Neuronal stem cell (in vitro differentiated cells): Measurements from ENCODE around the gene HAGH.

ENCODE experiments used
- DNase-seq: peaks from one replicate; pipeline ENCODE4 v3.0.0-alpha.2; 2013; ENCODE audit warnings: low spot score
- H2AFZ ChIP-seq: one replicate; pipeline ENCODE4 v1.6.1; 2013; ENCODE audit warnings: mild to moderate bottlenecking, low read length, inconsistent platforms
- H2AK5ac ChIP-seq: 2 replicates; pipeline ENCODE4 v1.6.1; 2013; ENCODE audit warnings: low read depth, mild to moderate bottlenecking, inconsistent platforms, low read length, moderate library complexity, mixed read lengths
- H2BK120ac ChIP-seq: 2 replicates; pipeline ENCODE4 v1.6.1; 2013; ENCODE audit warnings: low read depth, mild to moderate bottlenecking, inconsistent platforms, low read length, moderate library complexity, mixed read lengths
- H2BK12ac ChIP-seq: one replicate; pipeline ENCODE4 v1.6.1; 2013; ENCODE audit warnings: low read length, inconsistent platforms
- H2BK15ac ChIP-seq: 2 replicates; pipeline ENCODE4 v1.6.1; 2013; ENCODE audit warnings: mild to moderate bottlenecking, low read length, inconsistent platforms, mixed read lengths
- H2BK5ac ChIP-seq: one replicate; pipeline ENCODE4 v1.6.1; 2013; ENCODE audit warnings: inconsistent platforms, mild to moderate bottlenecking, low read length, moderate library complexity
- H3K14ac ChIP-seq: one replicate; pipeline ENCODE4 v1.6.1; 2013; ENCODE audit warnings: low read length, inconsistent platforms
- H3K18ac ChIP-seq: 2 replicates; pipeline ENCODE4 v1.6.1; 2013; ENCODE audit warnings: low read length, inconsistent platforms
- H3K23ac ChIP-seq: 2 replicates; pipeline ENCODE4 v1.6.1; 2013; ENCODE audit warnings: low read depth, mild to moderate bottlenecking, mixed read lengths, low read length, inconsistent platforms; ENCODE audit not compliant: poor library complexity
- H3K27ac ChIP-seq: replicated peaks from 3 replicates; pipeline ENCODE4 v1.5.1; 2013; ENCODE audit warnings: low read length, inconsistent platforms
- H3K27me3 ChIP-seq, 3 experiments: 2 replicates each; pipeline ENCODE4 v1.6.1; 2013; ENCODE audit warnings: low read length in 3 of 3, mild to moderate bottlenecking in 2 of 3, inconsistent platforms in 1 of 3, low read depth in 1 of 3, mixed read lengths in 1 of 3, moderate library complexity in 1 of 3; ENCODE audit not compliant: control insufficient read depth in 3 of 3, insufficient read depth in 3 of 3
- H3K36me3 ChIP-seq, 2 donors: replicated peaks in 1 of 2; 2 replicates each; pipeline ENCODE4 v1.6.1; 2013; ENCODE audit warnings: low read length in 2 of 2; ENCODE audit not compliant: control insufficient read depth in 2 of 2, insufficient read depth in 2 of 2
- H3K4ac ChIP-seq: 2 replicates; pipeline ENCODE4 v1.6.1; 2013; ENCODE audit warnings: inconsistent platforms, mild to moderate bottlenecking, low read length, moderate library complexity
- H3K4me1 ChIP-seq, 2 donors: 1 replicate in 1 of 2; 2 replicates in 1 of 2; pipeline ENCODE4 v1.6.1; 2013; ENCODE audit warnings: low read length in 2 of 2, low read depth in 1 of 2; ENCODE audit not compliant: control insufficient read depth in 2 of 2, insufficient read depth in 1 of 2
- H3K4me2 ChIP-seq: one replicate; pipeline ENCODE4 v1.6.1; 2013; ENCODE audit warnings: mild to moderate bottlenecking, low read length, inconsistent platforms; ENCODE audit not compliant: insufficient read depth, poor library complexity, severe bottlenecking
- H3K4me3 ChIP-seq, 2 donors: 2 replicates each; pipeline ENCODE4 v1.5.1; 2013; ENCODE audit warnings: low read length in 2 of 2, mild to moderate bottlenecking in 2 of 2, inconsistent platforms in 1 of 2, moderate library complexity in 1 of 2
- H3K79me1 ChIP-seq: one replicate; pipeline ENCODE4 v1.6.1; 2013; ENCODE audit warnings: low read depth, mild to moderate bottlenecking, inconsistent platforms, low read length, moderate library complexity
- H3K9ac ChIP-seq: one replicate; pipeline ENCODE4 v1.6.1; 2013; ENCODE audit warnings: mild to moderate bottlenecking, low read depth, low read length, inconsistent platforms; ENCODE audit not compliant: poor library complexity
- H3K9me3 ChIP-seq, 2 donors: replicated peaks in 1 of 2; 2 replicates each; pipeline versions ENCODE3 to v1.6.1; 2013; ENCODE audit warnings: low read length in 2 of 2, mild to moderate bottlenecking in 2 of 2, inconsistent platforms in 1 of 2, low read depth in 1 of 2, mixed read lengths in 1 of 2, moderate library complexity in 1 of 2; ENCODE audit not compliant: control insufficient read depth in 2 of 2, insufficient read depth in 1 of 2
- H4K8ac ChIP-seq: one replicate; pipeline ENCODE4 v1.6.1; 2013; ENCODE audit warnings: low read depth, mild to moderate bottlenecking, inconsistent platforms, low read length, moderate library complexity
- H4K91ac ChIP-seq: one replicate; pipeline ENCODE4 v1.6.1; 2013; ENCODE audit warnings: low read length, low read depth, mild to moderate bottlenecking, inconsistent platforms; ENCODE audit not compliant: poor library complexity
- WGBS, 2 donors: extraction: QIAGEN DNeasy Blood & Tissue Kit; methylation state at CpG; one replicate each; pipeline ENCODE4 v1.1.7; 2013; ENCODE audit warnings: missing lambda C conversion rate in 2 of 2, mixed read lengths in 1 of 2; ENCODE audit not compliant: insufficient read length in 2 of 2, insufficient replicate concordance in 1 of 2; ENCODE audit errors: extremely low coverage in 2 of 2; 5-methylcytosine and 5-hydroxymethylcytosine counted together

Gene HAGH

DNA sequence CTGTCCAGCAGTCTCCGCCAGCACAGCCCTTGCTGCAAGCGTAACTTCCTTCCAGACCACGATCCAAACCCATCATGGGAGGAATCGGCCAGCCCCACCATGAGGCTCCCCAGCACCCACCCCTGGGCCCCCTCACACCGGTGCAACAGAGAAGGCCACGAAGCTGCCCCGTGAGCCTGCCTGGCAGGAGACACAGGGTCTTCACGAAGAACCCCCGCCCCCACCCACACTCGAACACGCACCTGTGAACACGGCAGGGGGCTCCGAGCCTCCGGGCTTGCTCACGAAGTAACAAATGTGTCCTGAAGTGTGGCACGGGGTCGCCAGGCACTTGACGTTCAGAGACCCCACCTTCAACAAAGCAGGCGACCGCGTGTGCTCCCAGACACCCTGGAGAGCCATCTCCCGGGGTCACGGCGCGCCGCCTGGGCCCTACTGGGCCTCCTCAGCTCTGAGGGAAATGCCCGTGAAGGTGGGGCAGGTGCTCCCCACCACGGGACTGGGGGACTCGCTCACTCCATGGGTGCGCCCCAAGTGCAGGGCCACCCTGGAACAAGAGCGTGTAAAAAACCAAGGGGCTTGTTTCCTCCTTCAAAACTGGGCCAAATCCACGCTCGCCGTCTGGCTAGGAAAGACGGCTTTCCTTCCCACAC is 7.6 kb downstream of the HAGH start:
- H3K79me1 ChIP-seq, result peaks cover 15% of the 10 kb centered on the region
- no peak overlapping the region for H3K14ac ChIP-seq
- no peak overlapping the region for H4K91ac ChIP-seq
- no peak overlapping the region for H3K4me2 ChIP-seq
- H2BK15ac ChIP-seq, result no peak overlapping the region
- no peak overlapping the region for H2AFZ ChIP-seq
- H2BK120ac ChIP-seq, result no peak overlapping the region
- no peak overlapping the region for H3K9ac ChIP-seq
- no peak overlapping the region for H2BK5ac ChIP-seq
- H3K4me1 ChIP-seq, result no peaks in the 10 kb centered on the region
- no peak overlapping the region for H3K27ac ChIP-seq
- H2BK12ac ChIP-seq, result no peak overlapping the region
- no peak overlapping the region for H3K4ac ChIP-seq
- WGBS, 2 donors, result no CpG with 5 or more reads among the region's 35 CpGs
- H3K23ac ChIP-seq, result no peak overlapping the region
- H3K18ac ChIP-seq, result no peak overlapping the region
- H3K27me3 ChIP-seq, result no peaks in the 10 kb centered on the region
- H2AK5ac ChIP-seq, result no peak overlapping the region
- peaks cover 17 to 59% of the 10 kb centered on the region in 2 donors for H3K36me3 ChIP-seq
- H4K8ac ChIP-seq, result no peak overlapping the region
- no peak for DNase-seq
- no peak overlapping the region for H3K4me3 ChIP-seq
- H3K9me3 ChIP-seq, result no peaks in the 10 kb centered on the region

DNA sequence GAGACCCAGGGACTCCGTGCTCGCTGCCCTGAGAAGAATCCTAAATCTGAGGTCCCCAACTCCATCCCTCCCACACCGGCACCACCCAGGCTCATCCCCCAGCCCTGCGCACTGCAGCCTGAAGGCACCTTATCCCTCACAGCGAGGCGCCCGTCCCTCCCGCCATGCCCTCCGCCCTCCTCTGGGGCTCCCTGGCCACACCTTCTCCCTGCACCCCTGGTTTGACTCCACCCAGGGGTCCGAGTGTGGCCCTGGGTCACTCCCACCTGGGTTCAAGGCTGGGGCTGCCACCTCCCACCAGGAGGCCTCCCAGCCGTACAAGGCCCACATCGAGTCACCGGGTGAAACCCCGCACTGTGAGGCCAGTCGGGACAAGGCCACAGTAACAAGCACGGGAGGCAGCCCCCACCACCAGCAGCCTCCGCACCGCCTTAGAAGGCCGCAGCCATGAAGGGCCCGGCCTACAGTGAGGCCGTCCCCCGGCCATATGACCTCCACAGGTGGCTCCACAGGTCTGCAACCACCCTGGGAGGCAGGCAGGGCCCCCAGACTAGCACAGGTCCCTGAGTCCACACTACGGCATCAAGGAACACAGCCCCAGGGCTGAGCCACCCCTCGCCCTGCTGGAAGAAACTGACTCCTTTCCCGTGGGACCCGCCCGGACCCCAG is 8.3 kb downstream of the HAGH start:
- H4K91ac ChIP-seq, result no peak overlapping the region
- no peak overlapping the region for H3K4ac ChIP-seq
- H3K27me3 ChIP-seq, result no peaks in the 10 kb centered on the region
- H3K4me3 ChIP-seq, result no peak overlapping the region
- no peak overlapping the region for H3K14ac ChIP-seq
- no peak overlapping the region for H4K8ac ChIP-seq
- no peak for DNase-seq
- H3K9me3 ChIP-seq, result no peaks in the 10 kb centered on the region
- no peak overlapping the region for H3K4me2 ChIP-seq
- no peak overlapping the region for H3K18ac ChIP-seq
- no peak overlapping the region for H2AK5ac ChIP-seq
- H3K23ac ChIP-seq, result no peak overlapping the region
- H2BK15ac ChIP-seq, result no peak overlapping the region
- no peak overlapping the region for H2AFZ ChIP-seq
- H2BK120ac ChIP-seq, result no peak overlapping the region
- H3K79me1 ChIP-seq, result peaks cover 15% of the 10 kb centered on the region
- no peak overlapping the region for H2BK12ac ChIP-seq
- peaks cover 17 to 62% of the 10 kb centered on the region in 2 donors for H3K36me3 ChIP-seq
- H3K27ac ChIP-seq, result no peak overlapping the region
- WGBS, 2 donors, result no CpG with 5 or more reads among the region's 27 CpGs
- H2BK5ac ChIP-seq, result peak overlapping the region; percentile 75
- no peaks in the 10 kb centered on the region for H3K4me1 ChIP-seq
- H3K9ac ChIP-seq, result no peak overlapping the region

DNA sequence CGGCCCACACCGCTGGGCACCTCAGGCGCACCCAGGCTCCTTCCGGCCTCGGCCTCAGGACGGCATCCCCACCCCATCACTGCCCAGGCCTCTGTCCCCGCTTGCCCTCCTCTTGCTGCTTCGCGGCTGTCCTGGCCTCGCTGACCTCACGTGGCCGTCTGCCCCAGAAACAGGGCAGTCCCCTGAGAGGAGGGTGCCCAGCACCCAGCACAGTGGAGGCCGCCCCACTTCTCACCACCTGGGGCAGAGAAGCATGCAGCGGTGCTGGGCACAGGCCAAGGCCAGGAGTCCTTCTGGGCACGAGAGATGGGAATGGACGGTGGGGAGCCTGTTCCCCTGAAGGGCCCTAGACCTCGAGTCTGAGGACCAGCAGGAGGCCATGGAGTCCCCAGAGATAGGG is 8.9 kb downstream of the HAGH start:
- H3K27ac ChIP-seq, result no peak overlapping the region
- no peak overlapping the region for H3K4me3 ChIP-seq
- peaks cover 15 to 65% of the 10 kb centered on the region in 2 donors for H3K36me3 ChIP-seq
- no peak overlapping the region for H3K23ac ChIP-seq
- H3K27me3 ChIP-seq, result no peaks in the 10 kb centered on the region
- no peak overlapping the region for H3K4ac ChIP-seq
- no peak overlapping the region for H3K14ac ChIP-seq
- no peaks in the 10 kb centered on the region for H3K9me3 ChIP-seq
- peak overlapping the region; percentile 65 for H4K8ac ChIP-seq
- H2AK5ac ChIP-seq, result no peak overlapping the region
- H2BK15ac ChIP-seq, result no peak overlapping the region
- H2BK12ac ChIP-seq, result no peak overlapping the region
- H3K79me1 ChIP-seq, result peaks cover 13% of the 10 kb centered on the region
- no peak overlapping the region for H3K4me2 ChIP-seq
- no CpG with 5 or more reads among the region's 17 CpGs for WGBS, 2 donors
- H3K4me1 ChIP-seq, result no peaks in the 10 kb centered on the region
- H2AFZ ChIP-seq, result no peak overlapping the region
- no peak for DNase-seq
- H2BK5ac ChIP-seq, result peak overlapping the region; percentile 75
- no peak overlapping the region for H4K91ac ChIP-seq
- H3K9ac ChIP-seq, result no peak overlapping the region
- no peak overlapping the region for H2BK120ac ChIP-seq
- no peak overlapping the region for H3K18ac ChIP-seq

DNA sequence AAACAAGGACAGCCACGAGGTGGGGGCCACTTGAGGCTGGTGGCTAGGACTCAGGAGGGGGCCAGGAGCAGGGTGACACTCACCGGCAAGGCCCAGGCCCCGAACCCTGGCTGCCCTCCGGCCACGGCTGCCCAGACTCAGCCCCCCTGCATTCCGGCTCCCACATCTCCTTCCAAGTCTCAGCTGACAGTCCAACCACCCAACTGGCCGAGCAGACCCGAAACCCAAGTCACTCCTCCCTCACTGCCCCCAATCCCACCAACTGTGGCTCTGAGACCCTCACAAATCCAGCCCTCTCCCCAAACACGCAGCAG is 9.4 kb downstream of the HAGH start:
- peaks cover 10% of the 10 kb centered on the region for H3K79me1 ChIP-seq
- H2BK12ac ChIP-seq, result no peak overlapping the region
- no peak overlapping the region for H3K27ac ChIP-seq
- H3K4ac ChIP-seq, result no peak overlapping the region
- H3K27me3 ChIP-seq, result no peaks in the 10 kb centered on the region
- DNase-seq, result no peak
- no peak overlapping the region for H3K23ac ChIP-seq
- H2AFZ ChIP-seq, result no peak overlapping the region
- no peak overlapping the region for H3K4me2 ChIP-seq
- no peak overlapping the region for H3K14ac ChIP-seq
- H3K4me1 ChIP-seq, result no peaks in the 10 kb centered on the region
- no peak overlapping the region for H3K18ac ChIP-seq
- H2BK5ac ChIP-seq, result peak overlapping the region; percentile 75
- no peak overlapping the region for H2BK15ac ChIP-seq
- no peak overlapping the region for H3K4me3 ChIP-seq
- H2AK5ac ChIP-seq, result no peak overlapping the region
- no peak overlapping the region for H4K8ac ChIP-seq
- WGBS, 2 donors, result no CpG with 5 or more reads among the region's 9 CpGs
- H3K9ac ChIP-seq, result no peak overlapping the region
- H3K36me3 ChIP-seq, result peaks cover 11 to 61% of the 10 kb centered on the region in 2 donors
- no peak overlapping the region for H4K91ac ChIP-seq
- H3K9me3 ChIP-seq, result no peaks in the 10 kb centered on the region
- H2BK120ac ChIP-seq, result no peak overlapping the region
